Measurements from ENCODE around the gene DNM3. TPM values are rescaled to one million over a fixed set of nuclear protein-coding genes. Genes with fewer than 3 reads are reported as not detected.

The DNM3 gene
- total RNA-seq, 1 donor from 2014 or later = 1.1 TPM

DNA sequence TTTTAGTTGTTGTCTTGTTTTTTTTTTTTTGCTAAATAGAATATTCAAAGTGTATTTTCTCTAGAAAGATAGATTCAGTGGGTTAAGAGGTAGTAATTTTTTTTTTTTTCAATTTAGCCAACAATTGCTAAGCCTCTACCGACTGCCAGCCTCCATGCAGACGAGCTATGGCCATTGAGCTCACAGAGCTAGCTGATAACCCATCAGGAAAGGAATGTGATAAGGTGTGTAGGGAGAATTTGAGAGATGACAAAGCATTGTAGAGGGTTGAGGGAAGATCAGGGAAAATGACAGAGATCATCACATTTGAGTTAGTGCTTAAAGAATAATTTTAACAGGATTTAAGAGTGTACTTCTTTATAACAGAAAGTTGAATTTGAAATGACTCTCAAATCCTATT, 30.6 kb downstream of the DNM3 start:
- H3K4me1 Mint-ChIP-seq = peaks cover 3% of the 10 kb centered on the region
- H3K36me3 Mint-ChIP-seq = no peaks in the 10 kb centered on the region
- H3K4me3 Mint-ChIP-seq = no peak overlapping the region
- Histone ChIP-seq H3K9me3 (ENCODE audit: low read depth) (no peaks in the 10 kb centered on the region), H3K36me3 (no peaks in the 10 kb centered on the region), H2AFZ (replicated peaks) (no peak overlapping the region), H3K4me2 (no peak overlapping the region), H3F3A (ENCODE audit: low read depth) (no peaks in the 10 kb centered on the region), H3K27ac (no peak overlapping the region), H3K4me1 (peaks cover 3% of the 10 kb centered on the region), H3K4me3 (no peak overlapping the region), H4K20me1 (ENCODE audit: low read depth) (no peaks in the 10 kb centered on the region), H3K9ac (no peak overlapping the region), H3K27me3 (no peaks in the 10 kb centered on the region), H3K79me2 (ENCODE audit: low read depth) (no peaks in the 10 kb centered on the region)
- no peak overlapping the region for H3K27ac Mint-ChIP-seq
- no peak for DNase-seq (ENCODE audit: low spot score)
- no peaks in the 10 kb centered on the region for H3K9me3 Mint-ChIP-seq
- no peak for TF ChIP-seq EZH2phosphoT487 (IDR thresholded peaks at IDR 0.05)
- no peak for TF ChIP-seq CTCF (IDR thresholded peaks at IDR 0.05)
- no peak for TF ChIP-seq EZH2 (IDR thresholded peaks at IDR 0.05)
- no peaks in the 10 kb centered on the region for H3K27me3 Mint-ChIP-seq (ENCODE audit: insufficient read depth, low read depth)

GRCh38 chr1:171872430-171872829, 31.1 kb downstream of the DNM3 start:
- no peak for DNase-seq (ENCODE audit: low spot score)
- Histone ChIP-seq H3K4me2 (no peak overlapping the region), H4K20me1 (ENCODE audit: low read depth) (no peaks in the 10 kb centered on the region), H3K9me3 (ENCODE audit: low read depth) (no peaks in the 10 kb centered on the region), H2AFZ (replicated peaks) (no peak overlapping the region), H3K4me1 (no peaks in the 10 kb centered on the region), H3K9ac (no peak overlapping the region), H3K4me3 (no peak overlapping the region), H3F3A (ENCODE audit: low read depth) (no peaks in the 10 kb centered on the region), H3K79me2 (ENCODE audit: low read depth) (no peaks in the 10 kb centered on the region), H3K36me3 (no peaks in the 10 kb centered on the region), H3K27me3 (no peaks in the 10 kb centered on the region), H3K27ac (no peak overlapping the region)
- Mint-ChIP-seq H3K4me3 (no peak overlapping the region), H3K4me1 (no peaks in the 10 kb centered on the region), H3K27me3 (ENCODE audit: insufficient read depth, low read depth) (no peaks in the 10 kb centered on the region), H3K36me3 (no peaks in the 10 kb centered on the region), H3K27ac (no peak overlapping the region), H3K9me3 (no peaks in the 10 kb centered on the region)
- TF ChIP-seq EZH2 (IDR thresholded peaks at IDR 0.05) = no peak
- TF ChIP-seq EZH2phosphoT487 (IDR thresholded peaks at IDR 0.05) = no peak
- no peak for TF ChIP-seq CTCF (IDR thresholded peaks at IDR 0.05)

DNA sequence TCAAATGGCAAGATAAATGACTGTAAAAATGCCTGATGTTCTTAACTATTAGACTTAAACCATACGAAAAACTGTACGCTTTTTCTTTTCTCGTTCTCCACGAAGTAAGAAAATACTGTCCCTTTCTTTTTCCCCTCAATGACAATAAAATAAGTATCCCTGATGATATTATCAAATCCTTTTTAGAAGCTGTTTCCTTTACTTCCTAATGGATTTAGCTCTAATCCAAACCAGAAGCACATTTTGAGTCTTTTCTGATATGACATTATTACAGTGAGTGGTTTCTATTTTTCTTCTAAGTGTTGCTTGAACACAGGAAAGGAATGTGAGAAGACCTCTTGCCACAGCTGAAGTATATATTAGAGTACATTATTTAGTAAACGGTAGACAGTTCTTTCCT, 32.4 kb downstream of the DNM3 start:
- Histone ChIP-seq H2AFZ (replicated peaks) (no peak overlapping the region), H3K4me2 (no peak overlapping the region), H3K27ac (no peak overlapping the region), H3F3A (ENCODE audit: low read depth) (no peaks in the 10 kb centered on the region), H3K79me2 (ENCODE audit: low read depth) (no peaks in the 10 kb centered on the region), H3K9ac (no peak overlapping the region), H3K27me3 (no peaks in the 10 kb centered on the region), H3K4me1 (no peaks in the 10 kb centered on the region), H3K4me3 (no peak overlapping the region), H4K20me1 (ENCODE audit: low read depth) (no peaks in the 10 kb centered on the region), H3K9me3 (ENCODE audit: low read depth) (no peaks in the 10 kb centered on the region), H3K36me3 (no peaks in the 10 kb centered on the region)
- H3K9me3 Mint-ChIP-seq = no peaks in the 10 kb centered on the region
- H3K27ac Mint-ChIP-seq = no peak overlapping the region
- no peaks in the 10 kb centered on the region for H3K36me3 Mint-ChIP-seq
- no peaks in the 10 kb centered on the region for H3K4me1 Mint-ChIP-seq
- no peak overlapping the region for H3K4me3 Mint-ChIP-seq
- H3K27me3 Mint-ChIP-seq (ENCODE audit: insufficient read depth, low read depth) = no peaks in the 10 kb centered on the region
- no peak for DNase-seq (ENCODE audit: low spot score)
- TF ChIP-seq EZH2 (IDR thresholded peaks at IDR 0.05) = no peak
- no peak for TF ChIP-seq CTCF (IDR thresholded peaks at IDR 0.05)
- TF ChIP-seq EZH2phosphoT487 (IDR thresholded peaks at IDR 0.05) = no peak

- Histone ChIP-seq H3K4me3 (no peak overlapping the region), H3F3A (ENCODE audit: low read depth) (no peaks in the 10 kb centered on the region), H2AFZ (replicated peaks) (no peak overlapping the region), H4K20me1 (ENCODE audit: low read depth) (no peaks in the 10 kb centered on the region), H3K27me3 (no peaks in the 10 kb centered on the region), H3K9ac (no peak overlapping the region), H3K4me1 (no peaks in the 10 kb centered on the region), H3K36me3 (no peaks in the 10 kb centered on the region), H3K79me2 (ENCODE audit: low read depth) (no peaks in the 10 kb centered on the region), H3K27ac (no peak overlapping the region), H3K9me3 (ENCODE audit: low read depth) (no peaks in the 10 kb centered on the region), H3K4me2 (no peak overlapping the region)
- no peaks in the 10 kb centered on the region for H3K36me3 Mint-ChIP-seq
- TF ChIP-seq CTCF (IDR thresholded peaks at IDR 0.05) (no peak), EZH2phosphoT487 (IDR thresholded peaks at IDR 0.05) (no peak), EZH2 (IDR thresholded peaks at IDR 0.05) (no peak)
- peaks cover 4% of the 10 kb centered on the region for H3K4me1 Mint-ChIP-seq
- H3K4me3 Mint-ChIP-seq = no peak overlapping the region
- DNase-seq (ENCODE audit: low spot score) = no peak
- H3K27me3 Mint-ChIP-seq (ENCODE audit: insufficient read depth, low read depth) = no peaks in the 10 kb centered on the region
- no peak overlapping the region for H3K27ac Mint-ChIP-seq
- H3K9me3 Mint-ChIP-seq = no peaks in the 10 kb centered on the region
These were observed 36.4 kb downstream of the DNM3 start for GRCh38 chr1:171877701-171878100.

All from neural progenitor cell (in vitro differentiated cells).